ENCODE measurements around the gene RADIL. TPM values are rescaled to one million over a fixed set of nuclear protein-coding genes. Genes with fewer than 3 reads are reported as not detected.
"Not testable (repeated sequence)": the region's sequence is repeated elsewhere in the genome, so short reads cannot be mapped to it uniquely, and the experiment has no call there.

The RADIL gene
- total RNA-seq, 1 donor from 2014 or later: 4.0 TPM

- no peak overlapping the region for H3K4me3 Mint-ChIP-seq
- peaks cover 13% of the 10 kb centered on the region for H3K36me3 Mint-ChIP-seq
- H3K27ac Mint-ChIP-seq: no peak overlapping the region
These were observed 88.7 kb downstream of the RADIL start for GRCh38 chr7:4794591-4795350.

GRCh38 chr7:4794171-4794570, 89.3 kb downstream of the RADIL start:
- not testable (repeated sequence) for H3K4me1 Mint-ChIP-seq; DNase-seq (ENCODE audit: low spot score in 2 of 2, unreplicated experiment in 2 of 2); H3K4me3 Mint-ChIP-seq; H3K27ac Mint-ChIP-seq; H3K27me3 Mint-ChIP-seq (ENCODE audit: low read depth); H3K9me3 Mint-ChIP-seq
- peaks cover 13% of the 10 kb centered on the region for H3K36me3 Mint-ChIP-seq

More at GRCh38 chr7:4794591-4795350, 88.7 kb downstream of the RADIL start:
- Mint-ChIP-seq H3K4me1 (no peaks in the 10 kb centered on the region), H3K27me3 (ENCODE audit: low read depth) (no peaks in the 10 kb centered on the region), H3K9me3 (no peaks in the 10 kb centered on the region)
- DNase-seq (ENCODE audit: low spot score in 2 of 2, unreplicated experiment in 2 of 2): no peak
- no peak for TF ChIP-seq CTCF (IDR thresholded peaks at IDR 0.05; ENCODE audit: unreplicated experiment)

GRCh38 chr7:4793385-4793993, 90.0 kb downstream of the RADIL start:
- H3K27me3 Mint-ChIP-seq (ENCODE audit: low read depth); H3K9me3 Mint-ChIP-seq; H3K4me1 Mint-ChIP-seq; H3K27ac Mint-ChIP-seq; DNase-seq (ENCODE audit: low spot score in 2 of 2, unreplicated experiment in 2 of 2); H3K4me3 Mint-ChIP-seq: not testable (repeated sequence)
- peaks cover 13% of the 10 kb centered on the region for H3K36me3 Mint-ChIP-seq

DNA sequence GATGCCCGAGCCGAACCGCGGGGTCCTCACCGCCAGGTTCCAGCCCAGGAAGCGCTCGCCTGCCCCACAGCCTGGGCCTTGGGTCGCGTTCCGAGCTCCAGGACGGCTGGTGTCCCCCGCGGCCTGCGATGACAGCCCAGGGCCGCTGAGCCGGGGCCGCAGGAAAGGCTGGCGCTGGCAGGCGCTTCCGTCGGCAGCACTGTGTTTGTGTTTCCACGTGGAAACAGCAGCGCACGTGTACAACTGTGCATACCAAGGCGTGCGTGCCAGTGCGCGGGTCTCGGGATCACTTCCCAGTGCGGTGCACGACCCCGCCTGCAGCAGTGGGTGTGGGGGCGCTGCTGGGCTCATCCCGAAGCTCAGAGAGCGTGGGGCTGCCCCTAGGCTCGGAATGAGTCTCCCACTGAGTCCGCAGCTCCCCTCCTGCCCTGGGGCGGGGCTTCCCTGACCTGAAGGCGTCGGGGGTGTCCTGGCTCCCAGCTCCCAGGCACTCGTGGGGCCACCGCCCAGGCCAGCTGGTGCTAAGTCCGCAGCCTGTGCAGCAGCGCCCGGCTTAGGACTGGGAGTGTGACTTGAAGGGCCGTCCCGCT, 90.9 kb downstream of the RADIL start:
- Mint-ChIP-seq H3K4me1 (no peaks in the 10 kb centered on the region), H3K27me3 (ENCODE audit: low read depth) (no peaks in the 10 kb centered on the region), H3K27ac (no peak overlapping the region), H3K9me3 (no peaks in the 10 kb centered on the region), H3K36me3 (peaks cover 13% of the 10 kb centered on the region), H3K4me3 (peak overlapping the region; percentile 13)
- TF ChIP-seq CTCF (IDR thresholded peaks at IDR 0.05; ENCODE audit: unreplicated experiment): no peak
- DNase-seq (ENCODE audit: low spot score in 2 of 2, unreplicated experiment in 2 of 2): no peak

DNA sequence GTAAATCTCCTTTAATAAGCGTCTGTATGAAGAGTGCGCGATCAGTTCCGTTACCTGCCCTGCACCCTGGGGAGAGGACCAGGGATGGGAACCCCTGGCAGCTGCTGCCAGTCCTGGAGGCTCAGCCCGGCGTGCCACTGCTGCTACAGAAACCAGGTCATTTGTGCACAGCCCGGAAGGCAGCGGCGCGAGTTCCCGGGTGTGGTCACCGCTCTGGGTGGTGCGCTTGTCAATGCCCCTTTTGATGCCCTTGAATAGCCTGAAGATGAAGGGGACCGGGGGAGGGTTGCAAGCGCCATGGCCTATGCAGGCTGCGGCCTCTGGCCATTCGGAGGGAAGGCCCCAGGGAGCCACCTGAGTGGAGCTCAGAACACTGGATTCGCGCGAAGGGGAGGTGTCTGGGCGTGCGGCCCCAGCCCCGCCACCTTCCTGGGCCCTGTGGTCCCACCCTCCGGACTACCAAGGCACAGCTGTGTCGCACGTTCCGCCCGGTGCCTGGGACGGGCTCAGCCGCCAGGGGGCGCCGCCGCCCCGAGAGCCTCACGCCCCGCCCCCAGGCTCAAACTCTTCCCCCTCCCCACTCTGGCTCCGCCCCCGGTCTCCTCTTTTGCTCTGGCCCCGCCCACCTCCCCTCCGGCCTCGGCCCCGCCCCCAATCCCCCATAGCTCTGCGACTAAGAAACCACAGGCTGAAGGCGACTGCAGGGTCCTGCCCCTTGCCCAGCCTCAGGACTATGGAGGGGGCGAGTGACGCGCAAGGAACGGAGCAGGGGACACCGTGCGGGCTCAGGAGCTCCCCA, 91.6 kb downstream of the RADIL start:
- Mint-ChIP-seq H3K27ac (peak overlapping the region; percentile 28), H3K36me3 (peaks cover 13% of the 10 kb centered on the region), H3K27me3 (ENCODE audit: low read depth) (no peaks in the 10 kb centered on the region), H3K9me3 (no peaks in the 10 kb centered on the region), H3K4me1 (no peaks in the 10 kb centered on the region), H3K4me3 (peak overlapping the region; percentile 13)
- DNase-seq (ENCODE audit: low spot score in 2 of 2, unreplicated experiment in 2 of 2): peak; percentile 59 to 75
- peak; percentile 59 for TF ChIP-seq CTCF (IDR thresholded peaks at IDR 0.05; ENCODE audit: unreplicated experiment)

DNA sequence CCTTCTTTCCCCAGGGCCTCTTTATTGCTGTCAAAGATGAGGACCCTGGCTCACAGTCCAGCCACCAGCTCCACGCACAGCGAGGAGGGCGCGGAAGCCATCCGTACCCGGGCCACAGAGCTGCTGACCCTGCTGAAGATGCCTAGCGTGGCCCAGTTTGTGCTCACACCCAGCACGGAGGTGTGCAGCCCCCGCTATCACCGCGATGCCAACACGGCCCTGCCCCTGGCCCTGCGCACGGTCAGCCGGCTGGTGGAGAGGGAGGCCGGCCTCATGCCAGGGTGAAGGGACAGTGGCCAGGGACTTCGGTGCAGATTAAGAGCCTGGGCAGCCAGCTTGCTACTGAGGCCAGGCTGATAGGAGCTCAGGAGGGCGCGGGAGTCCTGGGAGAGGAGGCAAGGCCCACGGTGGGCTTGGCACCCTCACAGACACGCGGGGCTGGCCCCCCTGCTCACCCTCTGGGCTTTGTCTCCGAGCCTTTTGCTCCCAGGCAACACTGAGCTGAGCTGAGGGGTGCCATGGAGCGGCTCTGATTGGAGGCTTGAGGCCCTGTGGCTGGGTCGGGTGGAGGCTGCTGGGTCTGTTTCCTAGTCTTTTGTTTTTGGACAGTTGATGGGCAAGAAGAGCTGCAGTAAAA, 92.3 kb downstream of the RADIL start:
- Mint-ChIP-seq H3K9me3 (no peaks in the 10 kb centered on the region), H3K4me1 (no peaks in the 10 kb centered on the region), H3K4me3 (no peak overlapping the region), H3K27me3 (ENCODE audit: low read depth) (no peaks in the 10 kb centered on the region), H3K36me3 (peaks cover 13% of the 10 kb centered on the region), H3K27ac (peak overlapping the region; percentile 28)
- no peak for TF ChIP-seq CTCF (IDR thresholded peaks at IDR 0.05; ENCODE audit: unreplicated experiment)
- no peak for DNase-seq (ENCODE audit: low spot score in 2 of 2, unreplicated experiment in 2 of 2)
